WERI-Rb-1 (cell line): ENCODE data around the gene CCDC137.

Experiments used
- DNase-seq: peaks from one replicate; pipeline ENCODE4 v3.0.0-alpha.2; 2020
- H3K27ac ChIP-seq: fragments of 250-450 bp; sonication (Bioruptor Pico); 2 replicates; pipeline ENCODE4 v1.5.1; 2020; ENCODE audit warnings: mild to moderate bottlenecking, moderate library complexity
- H3K27me3 ChIP-seq: fragments of 250-450 bp; sonication (Bioruptor Pico); 2 replicates; pipeline ENCODE4 v1.5.1; 2021; ENCODE audit warnings: mild to moderate bottlenecking, low read depth, moderate library complexity; ENCODE audit not compliant: insufficient read depth, severe bottlenecking
- H3K36me3 ChIP-seq: fragments of 250-450 bp; sonication (Bioruptor Pico); 2 replicates; pipeline ENCODE4 v1.5.1; 2020; ENCODE audit warnings: mild to moderate bottlenecking, moderate library complexity
- H3K4me3 ChIP-seq: 2 replicates; pipeline ENCODE4 v1.5.1; 2011; ENCODE audit warnings: low read depth, mild to moderate bottlenecking, control low read depth, low read length
- H3K9me3 ChIP-seq: fragments of 250-450 bp; sonication (Bioruptor Pico); 2 replicates; pipeline ENCODE4 v1.5.1; 2021; ENCODE audit warnings: mild to moderate bottlenecking, moderate library complexity; ENCODE audit not compliant: severe bottlenecking
- TF ChIP-seq, protein P1 (sequence below): IDR thresholded peaks from 2 replicates; pipeline ENCODE4 v1.5.1; 2011; ENCODE audit warnings: low read depth, mild to moderate bottlenecking, control low read depth, inconsistent platforms, low read length

The CCDC137 gene

DNA sequence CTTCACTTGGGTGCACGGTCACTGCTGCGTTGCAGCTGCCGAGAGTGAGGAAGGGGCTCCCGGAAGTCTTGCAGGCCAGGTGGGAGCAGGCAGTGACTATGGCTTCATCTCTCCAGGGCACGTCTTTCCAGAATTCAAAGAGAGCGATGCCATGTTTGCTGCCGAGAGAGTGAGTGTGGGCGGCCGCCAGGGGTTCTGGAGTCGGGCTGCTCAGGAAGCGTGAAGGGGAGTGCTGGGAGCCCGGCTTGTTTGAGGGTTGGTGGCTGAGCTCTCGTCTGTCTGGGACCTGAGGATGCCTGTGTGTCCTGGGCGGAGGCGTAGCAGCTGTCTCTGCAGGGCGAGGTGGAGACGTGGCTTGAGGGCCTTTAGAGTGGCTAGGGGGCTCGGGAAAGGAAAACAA, 23.5 kb downstream of the CCDC137 start:
- no peak overlapping the region for H3K4me3 ChIP-seq
- no peaks in the 10 kb centered on the region for H3K27me3 ChIP-seq
- H3K27ac ChIP-seq = no peak overlapping the region
- peaks cover 97% of the 10 kb centered on the region for H3K36me3 ChIP-seq
- no peak for DNase-seq
- H3K9me3 ChIP-seq = no peaks in the 10 kb centered on the region
- TF ChIP-seq, protein P1, sequence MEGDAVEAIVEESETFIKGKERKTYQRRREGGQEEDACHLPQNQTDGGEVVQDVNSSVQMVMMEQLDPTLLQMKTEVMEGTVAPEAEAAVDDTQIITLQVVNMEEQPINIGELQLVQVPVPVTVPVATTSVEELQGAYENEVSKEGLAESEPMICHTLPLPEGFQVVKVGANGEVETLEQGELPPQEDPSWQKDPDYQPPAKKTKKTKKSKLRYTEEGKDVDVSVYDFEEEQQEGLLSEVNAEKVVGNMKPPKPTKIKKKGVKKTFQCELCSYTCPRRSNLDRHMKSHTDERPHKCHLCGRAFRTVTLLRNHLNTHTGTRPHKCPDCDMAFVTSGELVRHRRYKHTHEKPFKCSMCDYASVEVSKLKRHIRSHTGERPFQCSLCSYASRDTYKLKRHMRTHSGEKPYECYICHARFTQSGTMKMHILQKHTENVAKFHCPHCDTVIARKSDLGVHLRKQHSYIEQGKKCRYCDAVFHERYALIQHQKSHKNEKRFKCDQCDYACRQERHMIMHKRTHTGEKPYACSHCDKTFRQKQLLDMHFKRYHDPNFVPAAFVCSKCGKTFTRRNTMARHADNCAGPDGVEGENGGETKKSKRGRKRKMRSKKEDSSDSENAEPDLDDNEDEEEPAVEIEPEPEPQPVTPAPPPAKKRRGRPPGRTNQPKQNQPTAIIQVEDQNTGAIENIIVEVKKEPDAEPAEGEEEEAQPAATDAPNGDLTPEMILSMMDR = no peak

DNA sequence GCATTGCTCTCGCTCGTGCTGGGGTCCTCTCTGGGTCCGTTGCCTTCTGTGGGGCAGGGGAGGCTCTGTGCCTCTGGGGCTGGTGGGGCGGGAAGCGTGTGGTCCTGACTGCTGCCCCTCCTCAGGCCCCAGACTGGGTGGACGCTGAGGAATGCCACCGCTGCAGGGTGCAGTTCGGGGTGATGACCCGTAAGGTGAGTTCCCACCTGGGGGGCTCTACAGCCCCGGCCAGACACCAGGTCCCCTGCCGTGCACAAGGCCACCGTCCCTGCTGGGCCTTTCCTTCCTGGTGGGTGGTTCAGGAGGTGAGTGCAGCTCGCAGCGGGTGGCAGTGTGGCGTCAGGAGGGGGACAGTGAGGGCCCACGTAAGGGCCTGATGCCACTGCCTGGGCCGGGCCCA, 24.0 kb downstream of the CCDC137 start:
- Histone ChIP-seq H3K27me3 (no peaks in the 10 kb centered on the region), H3K9me3 (no peaks in the 10 kb centered on the region), H3K36me3 (peaks cover 97% of the 10 kb centered on the region), H3K4me3 (no peak overlapping the region), H3K27ac (no peak overlapping the region)
- DNase-seq = no peak
- TF ChIP-seq, protein P1 = no peak

DNA sequence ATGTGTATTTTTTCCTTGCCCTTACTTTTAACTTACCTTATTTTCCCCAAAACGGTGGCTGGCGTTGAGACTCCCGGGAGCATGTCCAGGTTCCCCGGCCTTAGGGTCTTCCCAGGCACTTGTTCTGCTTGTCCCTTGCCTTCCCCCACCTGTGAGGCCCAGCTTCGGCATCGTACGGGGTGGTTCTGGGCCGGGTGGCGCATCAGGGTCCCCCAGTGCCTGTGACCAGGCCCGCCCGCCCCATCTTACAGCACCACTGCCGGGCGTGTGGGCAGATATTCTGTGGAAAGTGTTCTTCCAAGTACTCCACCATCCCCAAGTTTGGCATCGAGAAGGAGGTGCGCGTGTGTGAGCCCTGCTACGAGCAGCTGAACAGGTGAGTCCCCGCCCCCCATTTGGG, 24.7 kb downstream of the CCDC137 start:
- TF ChIP-seq, protein P1 = no peak
- peaks cover 97% of the 10 kb centered on the region for H3K36me3 ChIP-seq
- H3K27me3 ChIP-seq = no peaks in the 10 kb centered on the region
- no peak overlapping the region for H3K27ac ChIP-seq
- no peak overlapping the region for H3K4me3 ChIP-seq
- no peaks in the 10 kb centered on the region for H3K9me3 ChIP-seq
- no peak for DNase-seq

DNA sequence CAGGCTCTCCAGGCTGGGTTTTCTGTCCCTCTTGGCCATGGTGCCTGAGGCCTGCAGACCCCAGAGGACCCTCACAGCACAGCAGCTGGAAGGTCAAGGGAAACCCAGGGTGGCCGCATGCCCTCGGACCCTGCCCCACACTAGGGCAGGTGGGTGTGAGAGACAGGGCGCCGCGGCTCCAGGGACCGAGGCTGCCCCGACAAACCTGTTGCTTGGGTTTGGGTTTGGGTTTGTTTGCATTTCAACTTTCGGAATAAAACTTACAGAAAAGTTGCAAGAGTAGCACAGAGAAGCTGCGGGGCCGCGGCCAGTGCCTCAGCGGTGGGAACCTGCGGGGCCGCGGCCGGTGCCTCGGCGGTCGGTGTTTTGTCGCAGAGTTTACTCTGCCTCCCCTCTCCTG, 25.1 kb downstream of the CCDC137 start:
- Histone ChIP-seq H3K27ac (no peak overlapping the region), H3K36me3 (peaks cover 98% of the 10 kb centered on the region), H3K4me3 (no peak overlapping the region), H3K27me3 (no peaks in the 10 kb centered on the region), H3K9me3 (no peaks in the 10 kb centered on the region)
- TF ChIP-seq, protein P1 = no peak
- DNase-seq = no peak

DNA sequence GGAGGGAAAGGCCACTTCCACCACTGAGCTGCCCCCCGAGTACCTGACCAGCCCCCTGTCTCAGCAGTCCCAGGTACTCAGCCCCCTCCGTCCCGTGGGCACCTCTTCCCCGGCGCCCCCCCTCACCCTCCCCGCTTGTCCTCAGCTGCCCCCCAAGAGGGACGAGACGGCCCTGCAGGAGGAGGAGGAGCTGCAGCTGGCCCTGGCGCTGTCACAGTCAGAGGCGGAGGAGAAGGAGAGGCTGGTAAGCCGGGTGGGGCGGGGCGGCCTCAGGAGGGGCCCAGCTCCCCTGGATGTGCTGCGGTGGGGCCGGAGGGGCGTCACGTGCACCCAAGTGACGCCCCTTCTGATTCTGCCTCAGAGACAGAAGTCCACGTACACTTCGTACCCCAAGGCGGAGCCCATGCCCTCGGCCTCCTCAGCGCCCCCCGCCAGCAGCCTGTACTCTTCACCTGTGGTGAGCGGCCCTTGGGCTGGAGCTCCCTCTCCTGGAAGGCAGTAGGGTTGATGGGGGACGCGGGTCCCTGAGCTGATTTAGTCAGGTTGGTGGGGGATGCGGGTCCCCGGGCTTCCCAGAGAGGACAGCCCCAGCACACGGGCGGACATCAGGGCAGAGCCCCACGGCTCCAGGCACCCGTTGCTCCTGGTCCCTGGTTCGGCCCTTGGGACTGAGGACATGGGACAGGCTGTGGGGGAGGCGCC, 27.1 kb downstream of the CCDC137 start:
- peaks cover 99% of the 10 kb centered on the region for H3K36me3 ChIP-seq
- TF ChIP-seq, protein P1 = peak; percentile 50
- H3K9me3 ChIP-seq = no peaks in the 10 kb centered on the region
- no peaks in the 10 kb centered on the region for H3K27me3 ChIP-seq
- no peak for DNase-seq
- no peak overlapping the region for H3K27ac ChIP-seq
- no peak overlapping the region for H3K4me3 ChIP-seq

DNA sequence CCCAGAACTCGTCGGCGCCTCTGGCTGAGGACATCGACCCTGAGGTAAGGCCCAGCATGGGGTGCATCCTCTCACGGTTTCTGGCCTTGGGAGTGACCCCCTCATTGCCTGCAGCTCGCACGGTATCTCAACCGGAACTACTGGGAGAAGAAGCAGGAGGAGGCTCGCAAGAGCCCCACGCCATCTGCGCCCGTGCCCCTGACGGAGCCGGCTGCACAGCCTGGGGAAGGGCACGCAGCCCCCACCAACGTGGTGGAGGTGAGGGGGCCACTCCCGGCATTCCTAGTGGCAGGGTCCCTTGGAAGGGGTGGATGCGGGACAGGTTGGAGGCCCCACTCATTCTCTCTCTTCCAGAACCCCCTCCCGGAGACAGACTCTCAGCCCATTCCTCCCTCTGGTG, 28.3 kb downstream of the CCDC137 start:
- no peak for DNase-seq
- no peak overlapping the region for H3K27ac ChIP-seq
- H3K27me3 ChIP-seq = no peaks in the 10 kb centered on the region
- peaks cover 99% of the 10 kb centered on the region for H3K36me3 ChIP-seq
- no peaks in the 10 kb centered on the region for H3K9me3 ChIP-seq
- no peak overlapping the region for H3K4me3 ChIP-seq
- TF ChIP-seq, protein P1 = no peak
